Neural progenitor cell (in vitro differentiated cells): ENCODE results near the gene SERP2. TPM values are rescaled to one million over a fixed set of nuclear protein-coding genes. Genes with fewer than 3 reads are reported as not detected.

Experiments used
- DNase-seq: peaks from one replicate; pipeline ENCODE4 v3.0.0-alpha.2; 2016; ENCODE audit warnings: low spot score
- H2AFZ ChIP-seq: fragments of 200-600 bp; sonication (generic); replicated peaks from 2 replicates; pipeline ENCODE4 v1.6.1; 2016; ENCODE audit warnings: antibody characterized with exemption
- H3F3A ChIP-seq: fragments of 200-600 bp; sonication (generic); 2 replicates; pipeline ENCODE4 v1.6.1; 2016; ENCODE audit warnings: antibody characterized with exemption, low read depth
- H3K27ac ChIP-seq: fragments of 200-600 bp; sonication (generic); 2 replicates; pipeline ENCODE4 v1.5.1; 2016; ENCODE audit warnings: mild to moderate bottlenecking
- H3K27me3 ChIP-seq: fragments of 200-600 bp; sonication (generic); 2 replicates; pipeline ENCODE4 v1.6.1; 2016; ENCODE audit warnings: mild to moderate bottlenecking, moderate library complexity
- H3K36me3 ChIP-seq: fragments of 200-600 bp; sonication (generic); 2 replicates; pipeline ENCODE4 v1.5.1; 2016
- H3K4me1 ChIP-seq: fragments of 200-600 bp; sonication (generic); 2 replicates; pipeline ENCODE4 v1.6.1; 2016; ENCODE audit warnings: mixed run types
- H3K4me2 ChIP-seq: fragments of 200-600 bp; sonication (generic); 2 replicates; pipeline ENCODE4 v1.6.1; 2016
- H3K4me3 ChIP-seq: fragments of 200-600 bp; sonication (generic); 2 replicates; pipeline ENCODE4 v1.5.1; 2016
- H3K79me2 ChIP-seq: fragments of 200-600 bp; sonication (generic); 2 replicates; pipeline ENCODE4 v1.6.1; 2016; ENCODE audit warnings: low read depth
- H3K9ac ChIP-seq: fragments of 200-600 bp; sonication (generic); 2 replicates; pipeline ENCODE4 v1.6.1; 2016
- H3K9me3 ChIP-seq: fragments of 200-600 bp; sonication (generic); 2 replicates; pipeline ENCODE4 v1.5.1; 2016; ENCODE audit warnings: low read depth
- H4K20me1 ChIP-seq: fragments of 200-600 bp; sonication (generic); 2 replicates; pipeline ENCODE4 v1.6.1; 2016; ENCODE audit warnings: low read depth
- H3K27ac Mint-ChIP-seq: 3 replicates; pipeline ENCODE4 v1.8.0; 2021; ENCODE audit warnings: mixed read lengths
- H3K27me3 Mint-ChIP-seq: 2 replicates; pipeline ENCODE4 v1.8.0; 2022; ENCODE audit warnings: low read depth, mild to moderate bottlenecking, inconsistent platforms, moderate library complexity, mixed read lengths; ENCODE audit not compliant: insufficient read depth
- H3K36me3 Mint-ChIP-seq: 3 replicates; pipeline ENCODE4 v1.8.0; 2021; ENCODE audit warnings: mixed read lengths
- H3K4me1 Mint-ChIP-seq: 3 replicates; pipeline ENCODE4 v1.8.0; 2021; ENCODE audit warnings: mixed read lengths
- H3K4me3 Mint-ChIP-seq: 3 replicates; pipeline ENCODE4 v1.8.0; 2021; ENCODE audit warnings: mild to moderate bottlenecking, moderate library complexity, mixed read lengths
- H3K9me3 Mint-ChIP-seq: 3 replicates; pipeline ENCODE4 v1.8.0; 2020; ENCODE audit warnings: mixed read lengths
- CTCF ChIP-seq: fragments of 200-600 bp; sonication (generic); IDR thresholded peaks from 2 replicates; pipeline ENCODE4 v1.5.1; 2017; ENCODE audit warnings: antibody characterized with exemption, mild to moderate bottlenecking
- EZH2 ChIP-seq: fragments of 200-600 bp; sonication (generic); IDR thresholded peaks from 2 replicates; pipeline ENCODE4 v1.6.1; 2017; ENCODE audit warnings: antibody characterized with exemption, mild to moderate bottlenecking, moderate library complexity
- EZH2phosphoT487 ChIP-seq: fragments of 200-600 bp; sonication (generic); IDR thresholded peaks from 2 replicates; pipeline ENCODE4 v1.6.1; 2017; ENCODE audit warnings: antibody characterized with exemption
- total RNA-seq: library from RNA; depleted of rRNA; stranded (reverse); fragments of >200 nt; gene quantifications from 2 replicates; pipeline ENCODE4 v1.2.3, GENCODE V29; 2015; ENCODE audit warnings: low replicate concordance

SERP2 gene
- total RNA-seq, 1 donor from 2014 or later: 8.1 TPM

- Histone ChIP-seq H3K79me2 (no peaks in the 10 kb centered on the region), H3K27ac (no peak overlapping the region), H3K4me3 (no peak overlapping the region), H3K27me3 (no peaks in the 10 kb centered on the region), H3K9ac (no peak overlapping the region), H3F3A (no peaks in the 10 kb centered on the region), H3K36me3 (no peaks in the 10 kb centered on the region), H3K4me2 (no peak overlapping the region), H2AFZ (peak overlapping the region; percentile 70), H4K20me1 (no peaks in the 10 kb centered on the region), H3K9me3 (no peaks in the 10 kb centered on the region), H3K4me1 (peaks cover 5% of the 10 kb centered on the region)
- Mint-ChIP-seq H3K27me3 (peaks cover 7% of the 10 kb centered on the region), H3K4me3 (no peak overlapping the region), H3K36me3 (no peaks in the 10 kb centered on the region), H3K9me3 (peaks cover 13% of the 10 kb centered on the region), H3K4me1 (peaks cover 42% of the 10 kb centered on the region), H3K27ac (no peak overlapping the region)
- no peak for DNase-seq
- TF ChIP-seq CTCF (no peak), EZH2 (no peak), EZH2phosphoT487 (no peak)
Measured at GRCh38 chr13:44417446-44417845, 43.8 kb downstream of the SERP2 start.

- Mint-ChIP-seq H3K9me3 (peaks cover 13% of the 10 kb centered on the region), H3K27ac (no peak overlapping the region), H3K27me3 (peaks cover 7% of the 10 kb centered on the region), H3K4me1 (peaks cover 38% of the 10 kb centered on the region), H3K36me3 (no peaks in the 10 kb centered on the region), H3K4me3 (no peak overlapping the region)
- no peaks in the 10 kb centered on the region for H3F3A ChIP-seq
- H3K27ac ChIP-seq: no peak overlapping the region
- TF ChIP-seq CTCF (no peak), EZH2phosphoT487 (no peak), EZH2 (no peak)
- no peak overlapping the region for H3K4me2 ChIP-seq
- no peaks in the 10 kb centered on the region for H4K20me1 ChIP-seq
- no peak for DNase-seq
- no peaks in the 10 kb centered on the region for H3K27me3 ChIP-seq
- H3K9ac ChIP-seq: no peak overlapping the region
- H3K4me1 ChIP-seq: peaks cover 5% of the 10 kb centered on the region
- no peaks in the 10 kb centered on the region for H3K9me3 ChIP-seq
- H3K79me2 ChIP-seq: no peaks in the 10 kb centered on the region
- H2AFZ ChIP-seq: peak overlapping the region; percentile 70
- H3K4me3 ChIP-seq: no peak overlapping the region
- no peaks in the 10 kb centered on the region for H3K36me3 ChIP-seq
Measured at GRCh38 chr13:44417876-44418275, 44.3 kb downstream of the SERP2 start.

GRCh38 chr13:44420376-44421220 lies 47.0 kb downstream of the SERP2 start:
- H3K36me3 Mint-ChIP-seq: no peaks in the 10 kb centered on the region
- Histone ChIP-seq H3K27ac (no peak overlapping the region), H3K36me3 (no peaks in the 10 kb centered on the region), H3K4me2 (no peak overlapping the region), H3K4me1 (peaks cover 5% of the 10 kb centered on the region), H3K27me3 (no peaks in the 10 kb centered on the region), H2AFZ (no peak overlapping the region), H3K79me2 (no peaks in the 10 kb centered on the region), H3K9ac (no peak overlapping the region), H4K20me1 (no peaks in the 10 kb centered on the region), H3K9me3 (no peaks in the 10 kb centered on the region), H3F3A (no peaks in the 10 kb centered on the region), H3K4me3 (no peak overlapping the region)
- TF ChIP-seq EZH2phosphoT487: no peak
- TF ChIP-seq CTCF: no peak
- TF ChIP-seq EZH2: no peak
- H3K27ac Mint-ChIP-seq: peak overlapping the region; percentile 73
- H3K4me3 Mint-ChIP-seq: no peak overlapping the region
- H3K27me3 Mint-ChIP-seq: peaks cover 4% of the 10 kb centered on the region
- H3K9me3 Mint-ChIP-seq: peaks cover 5% of the 10 kb centered on the region
- H3K4me1 Mint-ChIP-seq: peaks cover 27% of the 10 kb centered on the region
- no peak for DNase-seq
